NOMO-1 treated with dmso at 0.1 percent for 144 hours (cell line): ENCODE measurements around the gene TCP11L2.
"Not testable (repeated sequence)": the region's sequence is repeated elsewhere in the genome, so short reads cannot be mapped to it uniquely, and the experiment has no call there.

Experiments
- DNase-seq: peaks from one replicate; lab custom pipeline; 2025; ENCODE audit not compliant: unreplicated experiment; lab: John Stamatoyannopoulos, UW

TCP11L2 gene

GRCh38 chr12:106304001-106304421 is 1.5 kb downstream of the TCP11L2 start:
- no peak for DNase-seq

DNA sequence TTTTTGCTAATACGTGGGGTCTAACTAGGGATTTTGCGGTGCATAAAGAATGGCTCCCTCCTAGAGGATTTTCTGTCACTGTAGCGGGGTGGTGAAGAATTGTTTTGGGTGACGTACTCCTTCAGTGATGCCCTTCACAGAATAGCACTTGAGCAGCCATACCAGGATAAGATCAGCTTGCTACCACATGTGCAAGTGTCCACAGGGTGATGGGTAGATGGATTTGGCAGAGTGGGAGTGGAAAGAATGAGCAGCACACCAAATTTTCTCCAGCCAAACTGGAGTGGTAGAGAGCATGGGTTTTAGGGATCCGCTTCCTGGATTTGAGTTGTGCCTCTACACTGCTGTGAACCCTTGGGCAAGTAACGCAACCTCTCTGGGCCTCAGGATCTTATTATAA is 2.3 kb downstream of the TCP11L2 start:
- DNase-seq = no peak

- DNase-seq = no peak
These were observed 2.8 kb downstream of the TCP11L2 start for GRCh38 chr12:106305376-106305775.

DNA sequence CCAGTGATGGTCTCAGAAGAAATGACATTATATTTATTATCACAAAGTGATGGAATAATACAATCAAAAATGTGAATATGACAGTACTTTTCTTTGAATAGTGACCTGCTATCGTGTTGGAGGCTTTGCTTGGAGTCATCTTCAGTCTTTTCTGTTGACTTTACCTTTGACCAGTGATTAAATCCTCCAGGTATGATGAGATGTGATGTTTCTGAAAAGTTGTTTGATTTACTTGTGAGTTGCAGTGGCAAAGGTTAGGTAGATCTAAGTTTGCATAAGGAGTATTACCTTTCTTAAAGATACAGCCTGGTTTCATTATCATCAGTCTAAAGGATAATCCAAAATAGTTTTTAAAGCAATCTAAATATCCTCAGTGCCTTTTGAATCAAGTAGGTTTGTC is 4.6 kb downstream of the TCP11L2 start:
- no peak for DNase-seq

GRCh38 chr12:106308121-106308520 is 5.6 kb downstream of the TCP11L2 start:
- no peak for DNase-seq

GRCh38 chr12:106308611-106309010 is 6.1 kb downstream of the TCP11L2 start:
- DNase-seq = no peak

GRCh38 chr12:106309671-106310505 is 7.4 kb downstream of the TCP11L2 start:
- DNase-seq = no peak

DNA sequence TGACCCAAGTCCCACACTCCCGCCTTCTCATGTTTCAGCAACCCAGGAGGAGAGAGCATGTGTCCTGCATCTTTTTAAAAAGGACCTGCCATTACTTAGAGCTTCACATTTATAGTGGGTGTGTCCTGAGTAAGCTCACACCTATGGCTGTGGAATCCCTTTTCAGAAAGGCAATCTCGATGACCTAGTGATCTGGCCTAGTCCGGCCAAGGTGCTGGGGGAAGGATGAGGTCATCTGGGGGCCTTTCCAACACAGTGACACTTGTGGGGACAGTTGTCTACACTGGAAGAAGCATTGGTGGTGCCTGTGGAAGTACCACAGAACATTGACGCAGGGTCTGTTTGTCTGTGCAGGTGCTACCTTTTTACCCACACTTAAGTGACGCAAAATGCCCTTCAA is 8.2 kb downstream of the TCP11L2 start:
- DNase-seq = no peak

- no peak for DNase-seq
These were observed 8.6 kb downstream of the TCP11L2 start for GRCh38 chr12:106311139-106311538.

- DNase-seq = not testable (repeated sequence)
These were observed 10.9 kb downstream of the TCP11L2 start for GRCh38 chr12:106313413-106313812.

DNA sequence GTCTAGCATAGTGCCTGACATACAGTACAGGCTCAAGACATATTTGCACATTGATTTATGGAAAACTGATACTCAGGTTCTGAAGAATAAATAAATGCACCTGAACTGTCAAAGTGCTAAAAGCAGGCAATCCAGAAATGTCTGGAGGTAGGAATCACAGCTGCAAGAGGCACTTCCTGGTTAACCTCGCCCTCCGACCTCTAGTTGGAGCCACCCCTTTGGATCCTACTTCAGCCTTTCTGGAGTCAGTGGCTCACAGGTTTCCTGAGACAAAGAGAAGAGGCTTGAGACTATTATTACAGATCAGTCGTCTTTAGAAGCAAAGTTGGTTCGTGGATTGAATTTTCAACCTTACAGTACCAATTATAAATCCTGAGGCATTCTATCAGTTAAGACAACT is 13.0 kb downstream of the TCP11L2 start:
- DNase-seq = no peak

DNA sequence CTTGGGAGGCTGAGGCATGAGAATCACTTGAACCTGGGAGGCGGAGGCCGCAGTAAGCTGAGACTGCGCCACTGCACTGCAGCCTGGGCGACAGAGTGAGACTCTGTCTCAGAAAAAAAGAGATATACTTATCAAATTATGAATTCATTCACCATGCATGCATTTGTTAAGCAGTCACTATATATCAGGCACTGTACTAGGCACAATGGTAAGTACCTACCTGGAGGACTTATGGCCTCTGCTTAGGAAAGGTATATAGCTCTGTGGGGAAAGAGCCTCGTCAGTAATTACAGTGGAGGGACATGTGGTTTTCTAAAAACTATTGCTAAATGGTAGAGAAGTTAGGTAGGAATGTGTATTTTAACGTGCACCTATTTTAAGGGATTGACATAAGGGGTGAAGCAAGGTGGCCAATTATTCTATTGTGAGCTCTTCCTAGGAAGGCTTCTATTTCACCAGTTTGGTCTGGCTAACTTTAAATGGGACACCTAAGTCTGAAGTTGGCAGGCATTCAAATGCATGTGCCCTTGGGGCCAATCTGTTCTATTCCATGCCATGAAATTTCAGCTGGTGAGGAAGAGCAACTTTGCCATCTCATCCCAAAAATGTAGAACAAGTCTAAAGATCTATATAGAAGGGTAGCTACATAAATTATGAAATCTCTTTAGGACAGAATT is 15.0 kb downstream of the TCP11L2 start:
- DNase-seq = no peak

GRCh38 chr12:106321139-106321850 is 18.8 kb downstream of the TCP11L2 start:
- DNase-seq = no peak

- no peak for DNase-seq
These were observed 21.0 kb downstream of the TCP11L2 start for GRCh38 chr12:106323537-106323936.

- DNase-seq = no peak
These were observed 24.9 kb downstream of the TCP11L2 start for GRCh38 chr12:106327309-106327869.

DNA sequence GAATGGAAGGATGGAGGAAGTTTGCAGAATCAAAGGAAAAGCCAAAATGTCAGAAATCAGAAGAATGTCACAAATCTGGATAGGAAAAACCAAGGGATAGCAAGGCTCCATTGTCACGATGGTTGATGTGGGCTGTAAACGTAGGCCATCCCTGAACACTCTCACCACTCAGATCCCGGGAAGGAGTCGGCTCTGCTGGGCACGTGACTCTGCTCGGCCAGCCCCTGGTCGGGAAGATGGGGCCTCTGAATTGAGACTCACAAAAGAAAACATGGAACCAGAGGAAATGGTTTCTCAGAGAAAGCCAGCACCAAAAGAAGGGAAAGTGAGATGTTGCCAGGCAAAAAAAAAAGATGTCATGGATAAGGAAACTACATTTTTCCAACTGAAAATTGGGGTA is 26.2 kb downstream of the TCP11L2 start:
- DNase-seq = no peak

- peak; percentile 15 for DNase-seq
These were observed 26.9 kb downstream of the TCP11L2 start for GRCh38 chr12:106329231-106329982.

- DNase-seq = no peak
These were observed 29.1 kb downstream of the TCP11L2 start for GRCh38 chr12:106331599-106331998.

DNA sequence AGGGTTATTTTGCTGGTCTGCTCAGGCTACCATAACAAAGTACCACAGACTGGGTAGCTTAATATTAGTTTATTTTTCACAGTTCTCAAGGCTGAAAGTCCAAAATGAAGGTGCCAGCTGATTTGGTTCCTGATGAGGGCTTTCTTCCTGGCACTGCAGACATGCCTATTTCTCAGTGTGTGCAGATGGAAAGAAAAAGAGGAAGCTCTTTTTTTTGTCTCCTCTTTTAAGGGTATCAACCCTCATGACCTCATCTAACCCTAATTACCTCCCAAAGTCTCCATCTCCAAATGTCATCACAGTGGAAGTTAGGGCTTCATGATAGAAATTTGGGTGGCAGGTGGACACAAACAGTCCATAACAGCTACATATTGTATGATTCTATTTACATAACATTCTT is 30.0 kb downstream of the TCP11L2 start:
- DNase-seq = no peak

DNA sequence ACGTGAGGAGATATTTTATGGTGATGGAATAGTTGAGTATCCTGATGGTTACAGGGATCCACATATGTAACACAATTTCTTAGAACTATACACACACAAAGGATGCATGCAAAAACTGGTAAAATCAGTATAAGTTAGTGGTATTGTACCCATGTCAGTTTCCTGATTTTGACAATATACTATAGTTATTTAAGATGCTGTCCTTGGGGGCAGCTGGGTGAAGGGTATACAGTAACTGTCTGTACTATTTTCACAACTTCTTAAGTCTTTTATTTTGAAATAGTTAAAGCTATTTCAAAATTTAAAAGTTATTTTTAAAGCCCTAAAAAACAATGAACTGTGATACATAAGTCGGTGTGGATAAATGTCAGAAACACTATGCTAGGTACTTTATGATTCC is 30.5 kb downstream of the TCP11L2 start:
- no peak for DNase-seq

DNA sequence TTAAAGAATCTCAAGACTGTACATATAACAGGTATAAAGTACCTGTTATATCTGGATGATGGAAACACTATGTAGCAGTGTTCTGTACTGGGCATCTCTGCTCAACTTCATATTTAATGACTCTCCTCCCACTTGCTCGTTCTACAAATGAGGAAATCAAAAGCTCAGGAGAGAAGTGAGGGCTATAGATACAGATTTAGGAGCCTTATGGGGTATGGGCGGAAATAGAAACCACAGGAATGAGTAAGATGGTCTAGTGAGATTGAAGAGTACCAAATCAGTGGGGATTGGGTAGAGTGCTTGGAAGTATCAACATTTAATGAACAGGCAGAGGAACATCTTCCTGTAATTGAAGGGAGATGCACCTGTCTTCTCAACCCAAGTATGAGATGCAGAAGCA is 31.2 kb downstream of the TCP11L2 start:
- DNase-seq = peak; percentile 67
